ENCODE results near the gene MICAL1.
A peak's percentile ranks its signal among the peaks of the same experiment; 100 is the strongest.
"Not testable (repeated sequence)": the region's sequence is repeated elsewhere in the genome, so short reads cannot be mapped to it uniquely, and the experiment has no call there.

MICAL1 gene

GRCh38 chr6:109477725-109478124 is 22.2 kb upstream of the MICAL1 start:
- no peak for DNase-seq (ENCODE audit: low read depth, low spot score)
- H3K27ac ChIP-seq = no peak overlapping the region

- no peak overlapping the region for H3K27ac ChIP-seq
- no peak for DNase-seq (ENCODE audit: low read depth, low spot score)
These were observed 21.6 kb upstream of the MICAL1 start for GRCh38 chr6:109477184-109477583.

- DNase-seq (ENCODE audit: low read depth, low spot score) = no peak
- H3K27ac ChIP-seq = no peak overlapping the region
These were observed 20.1 kb upstream of the MICAL1 start for GRCh38 chr6:109475625-109476024.

GRCh38 chr6:109474995-109475394 is 19.4 kb upstream of the MICAL1 start:
- no peak overlapping the region for H3K27ac ChIP-seq

GRCh38 chr6:109473120-109473519 is 17.5 kb upstream of the MICAL1 start:
- no peak overlapping the region for H3K27ac ChIP-seq

More at GRCh38 chr6:109474995-109475394, 19.4 kb upstream of the MICAL1 start:
- DNase-seq (ENCODE audit: low read depth, low spot score) = no peak

GRCh38 chr6:109472132-109472995 is 16.8 kb upstream of the MICAL1 start:
- no peak overlapping the region for H3K27ac ChIP-seq
- DNase-seq (ENCODE audit: low read depth, low spot score) = no peak

More at GRCh38 chr6:109473120-109473519, 17.5 kb upstream of the MICAL1 start:
- no peak for DNase-seq (ENCODE audit: low read depth, low spot score)

- no peak for DNase-seq (ENCODE audit: low read depth, low spot score)
- H3K27ac ChIP-seq = no peak overlapping the region
These were observed 15.7 kb upstream of the MICAL1 start for GRCh38 chr6:109471105-109471810.

- no peak for DNase-seq (ENCODE audit: low read depth, low spot score)
- H3K27ac ChIP-seq = no peak overlapping the region
These were observed 14.1 kb upstream of the MICAL1 start for GRCh38 chr6:109469591-109470189.

GRCh38 chr6:109467696-109468095 is 12.1 kb upstream of the MICAL1 start:
- H3K27ac ChIP-seq = no peak overlapping the region
- no peak for DNase-seq (ENCODE audit: low read depth, low spot score)

GRCh38 chr6:109466212-109466923 is 10.8 kb upstream of the MICAL1 start:
- H3K27ac ChIP-seq = no peak overlapping the region
- no peak for DNase-seq (ENCODE audit: low read depth, low spot score)

GRCh38 chr6:109465772-109466171 is 10.2 kb upstream of the MICAL1 start:
- no peak for DNase-seq (ENCODE audit: low read depth, low spot score)
- H3K27ac ChIP-seq = no peak overlapping the region

- peak overlapping the region; percentile 48 for H3K27ac ChIP-seq
- peak; percentile 41 for DNase-seq (ENCODE audit: low read depth, low spot score)
These were observed 6.4 kb upstream of the MICAL1 start for GRCh38 chr6:109461733-109462526.

GRCh38 chr6:109461205-109461604 is 5.6 kb upstream of the MICAL1 start:
- DNase-seq (ENCODE audit: low read depth, low spot score) = not testable (repeated sequence)
- H3K27ac ChIP-seq = peak overlapping the region; percentile 48

- H3K27ac ChIP-seq = no peak overlapping the region
- DNase-seq (ENCODE audit: low read depth, low spot score) = no peak
These were observed 4.7 kb upstream of the MICAL1 start for GRCh38 chr6:109460161-109460829.

- no peak overlapping the region for H3K27ac ChIP-seq
- DNase-seq (ENCODE audit: low read depth, low spot score) = no peak
These were observed 3.4 kb upstream of the MICAL1 start for GRCh38 chr6:109458774-109459531.

- no peak for DNase-seq (ENCODE audit: low read depth, low spot score)
- H3K27ac ChIP-seq = no peak overlapping the region
These were observed 2.0 kb upstream of the MICAL1 start for GRCh38 chr6:109457562-109457996.

GRCh38 chr6:109456710-109457561 is 1.4 kb upstream of the MICAL1 start:
- DNase-seq (ENCODE audit: low read depth, low spot score) = no peak
- no peak overlapping the region for H3K27ac ChIP-seq

All from epithelial cell of prostate (primary cell).